Liver (tissue), 9 donors: ENCODE data around the gene USP28. TPM values are rescaled to one million over a fixed set of nuclear protein-coding genes. Genes with fewer than 3 reads are reported as not detected.

Experiments
- DNase-seq: peaks from one replicate; pipeline ENCODE4 v3.0.0-alpha.2; 2017; ENCODE audit warnings: low spot score
- H3K27ac ChIP-seq, 2 donors: one replicate each; pipeline ENCODE4 v1.7.0; 2013; ENCODE audit warnings: inconsistent platforms in 2 of 2, low read length in 2 of 2, control low read depth in 1 of 2, low read depth in 1 of 2, mild to moderate bottlenecking in 1 of 2
- H3K27me3 ChIP-seq, 4 donors: one replicate each; pipeline versions ENCODE4 v1.6.1 to v1.7.0; 2013; ENCODE audit warnings: low read length in 3 of 4, inconsistent platforms in 1 of 4, mild to moderate bottlenecking in 1 of 4, moderate library complexity in 1 of 4; ENCODE audit not compliant: control insufficient read depth in 4 of 4, insufficient read depth in 4 of 4
- H3K36me3 ChIP-seq, 4 donors: one replicate each; pipeline versions ENCODE4 v1.6.1 to v1.7.0; 2013; ENCODE audit warnings: low read length in 3 of 4, mild to moderate bottlenecking in 3 of 4, low read depth in 1 of 4, moderate library complexity in 1 of 4; ENCODE audit not compliant: control insufficient read depth in 4 of 4, insufficient read depth in 3 of 4
- H3K4me1 ChIP-seq, 4 donors: one replicate each; pipeline versions ENCODE4 v1.6.1 to v1.7.0; 2013; ENCODE audit warnings: low read length in 3 of 4, mild to moderate bottlenecking in 3 of 4, moderate library complexity in 1 of 4; ENCODE audit not compliant: control insufficient read depth in 4 of 4, insufficient read depth in 4 of 4
- H3K4me3 ChIP-seq, 3 donors: one replicate each; pipeline versions ENCODE4 v1.6.1 to v1.7.0; 2013; ENCODE audit warnings: low read length in 3 of 3, control low read depth in 1 of 3, low read depth in 1 of 3, mild to moderate bottlenecking in 1 of 3
- H3K9ac ChIP-seq, 2 donors: one replicate each; pipeline ENCODE4 v1.7.0; 2013; ENCODE audit warnings: low read length in 2 of 2, mild to moderate bottlenecking in 2 of 2, moderate library complexity in 2 of 2, control low read depth in 1 of 2, low read depth in 1 of 2
- H3K9me3 ChIP-seq, 4 donors: one replicate each; pipeline versions ENCODE4 v1.6.1 to v1.7.0; 2013; ENCODE audit warnings: low read length in 3 of 4; ENCODE audit not compliant: control insufficient read depth in 4 of 4
- EGR1 ChIP-seq, 2 donors: IDR thresholded peaks; 2 replicates each; pipeline ENCODE4 v1.6.1; 2016 to 2018; ENCODE audit warnings: antibody characterized with exemption in 2 of 2, low read depth in 2 of 2
- FOXA1 ChIP-seq: IDR thresholded peaks from 2 replicates; pipeline ENCODE4 v1.6.1; 2016; ENCODE audit warnings: antibody characterized with exemption
- FOXA2 ChIP-seq: IDR thresholded peaks from 2 replicates; pipeline ENCODE4 v1.6.1; 2016; ENCODE audit warnings: antibody characterized with exemption
- GABPA ChIP-seq, 2 donors: IDR thresholded peaks in 1 of 2; conservative IDR thresholded peaks in 1 of 2; 2 replicates each; pipeline ENCODE4 v1.6.1; 2016; ENCODE audit warnings: antibody characterized with exemption in 2 of 2, mild to moderate bottlenecking in 1 of 2, moderate library complexity in 1 of 2
- HNF4A ChIP-seq, 2 donors: conservative IDR thresholded peaks; 2 replicates each; pipeline ENCODE4 v1.6.1; 2016; ENCODE audit warnings: antibody characterized with exemption in 2 of 2, mild to moderate bottlenecking in 2 of 2
- HNF4G ChIP-seq: IDR thresholded peaks from 2 replicates; pipeline ENCODE4 v1.6.1; 2016; ENCODE audit warnings: antibody characterized with exemption
- JUND ChIP-seq, 2 donors: IDR thresholded peaks; 2 replicates each; pipeline ENCODE4 v1.6.1; 2016; ENCODE audit warnings: antibody characterized with exemption in 2 of 2
- NR2F2 ChIP-seq: IDR thresholded peaks from 2 replicates; pipeline ENCODE4 v1.6.1; 2016; ENCODE audit warnings: antibody characterized with exemption
- RAD21 ChIP-seq, 2 donors: IDR thresholded peaks; 2 replicates each; pipeline ENCODE4 v1.6.1; 2016; ENCODE audit warnings: antibody characterized with exemption in 2 of 2, mild to moderate bottlenecking in 2 of 2
- RXRA ChIP-seq, 2 donors: IDR thresholded peaks; 2 replicates each; pipeline ENCODE4 v1.6.1; 2017 to 2018; ENCODE audit warnings: antibody characterized with exemption in 2 of 2, mild to moderate bottlenecking in 1 of 2
- SP1 ChIP-seq: IDR thresholded peaks from 2 replicates; pipeline ENCODE4 v1.6.1; 2018; ENCODE audit warnings: antibody characterized with exemption, mild to moderate bottlenecking
- TAF1 ChIP-seq: conservative IDR thresholded peaks from 2 replicates; pipeline ENCODE4 v1.6.1; 2016; ENCODE audit warnings: antibody characterized with exemption, mild to moderate bottlenecking
- YY1 ChIP-seq: IDR thresholded peaks from 2 replicates; pipeline ENCODE4 v1.6.1; 2016; ENCODE audit warnings: antibody characterized with exemption, mild to moderate bottlenecking
- WGBS: extraction: QIAGEN DNeasy Blood & Tissue Kit; methylation state at CpG from one replicate; pipeline ENCODE4 v1.1.7; 2013; 5-methylcytosine and 5-hydroxymethylcytosine counted together
- polyA plus RNA-seq, 2 donors: library from polyadenylated mRNA; stranded (reverse) in 1 of 2; unstranded in 1 of 2; fragments of 200-250 nt in 1 of 2; fragments of >200 nt in 1 of 2; fragmentation: Nextera tagmentation in 1 of 2; extraction: Ambion mirVana in 1 of 2; gene quantifications; one replicate each; pipeline versions ENCODE4 v1.2.1 to v1.2.3, GENCODE V29; 2013 to 2015
- total RNA-seq, 2 donors: library from RNA; depleted of rRNA; stranded (reverse); fragments of >200 nt; gene quantifications; one replicate each; pipeline ENCODE4 v1.2.3, GENCODE V29; 2014
- TF ChIP-seq, protein P1 (sequence below): IDR thresholded peaks from 2 replicates; pipeline ENCODE4 v1.6.1; 2016; ENCODE audit warnings: antibody characterized with exemption
- TF ChIP-seq, protein P2 (sequence below): IDR thresholded peaks from 2 replicates; pipeline ENCODE4 v1.6.1; 2016; ENCODE audit warnings: antibody characterized with exemption
- TF ChIP-seq, protein P3 (sequence below): IDR thresholded peaks from 2 replicates; pipeline ENCODE4 v1.6.1; 2016; ENCODE audit warnings: antibody characterized with exemption
- TF ChIP-seq, protein P4 (sequence below): fragments of 150-350 bp; IDR thresholded peaks from 2 replicates; pipeline ENCODE4 v1.5.1; 2017; ENCODE audit warnings: improper control_type of control experiment, low read depth, low read length; ENCODE audit not compliant: missing input control
- TF ChIP-seq, protein P5 (sequence below): IDR thresholded peaks from 2 replicates; pipeline ENCODE4 v1.6.1; 2016; ENCODE audit warnings: antibody characterized with exemption, mild to moderate bottlenecking
- donor health status: healthy.
- donor health status: healthy.
- donor health status: healthy.
- donor health status: healthy.
- donor health status: healthy.

USP28 gene
- total and polyA plus RNA-seq, 4 donors: 5.1 to 20.3 (median 8.8) TPM

DNA sequence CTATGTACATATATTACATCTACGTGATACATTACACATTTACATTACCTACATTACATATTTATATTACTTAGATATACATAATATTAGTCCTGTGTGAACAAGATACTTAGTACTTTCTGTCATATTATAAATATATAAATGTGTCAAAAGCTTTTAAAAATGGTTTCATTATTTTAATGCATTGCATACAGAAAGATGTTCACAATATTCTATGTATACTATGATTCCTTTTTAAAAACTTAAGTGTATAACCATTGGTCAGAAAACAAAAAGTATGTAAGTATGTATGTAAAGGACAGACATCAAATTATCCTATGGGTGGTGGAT, 101.2 kb downstream of the USP28 start:
- no peaks in the 10 kb centered on the region for H3K9me3 ChIP-seq
- peak overlapping the region; percentile 70 to 100 (median 81) for H3K4me3 ChIP-seq
- H3K36me3 ChIP-seq: peaks cover 0 to 3% (median 0%) of the 10 kb centered on the region in 4 donors
- no peak for DNase-seq
- TF ChIP-seq, protein P1, sequence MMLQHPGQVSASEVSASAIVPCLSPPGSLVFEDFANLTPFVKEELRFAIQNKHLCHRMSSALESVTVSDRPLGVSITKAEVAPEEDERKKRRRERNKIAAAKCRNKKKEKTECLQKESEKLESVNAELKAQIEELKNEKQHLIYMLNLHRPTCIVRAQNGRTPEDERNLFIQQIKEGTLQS: no peak
- TF ChIP-seq YY1 (no peak), FOXA2 (no peak), RXRA (IDR thresholded peaks at IDR 0.05) (no peak), RAD21 (IDR thresholded peaks at IDR 0.05) (no peak), JUND (IDR thresholded peaks at IDR 0.05) (no peak), SP1 (no peak), GABPA (IDR thresholded peaks at IDR 0.05 in 1 of 2, conservative IDR thresholded peaks at IDR 0.05 in 1 of 2) (no peak), TAF1 (no peak), FOXA1 (no peak), EGR1 (IDR thresholded peaks at IDR 0.05; ENCODE audit: low read depth in 2 of 2) (no peak)
- TF ChIP-seq, protein P2, sequence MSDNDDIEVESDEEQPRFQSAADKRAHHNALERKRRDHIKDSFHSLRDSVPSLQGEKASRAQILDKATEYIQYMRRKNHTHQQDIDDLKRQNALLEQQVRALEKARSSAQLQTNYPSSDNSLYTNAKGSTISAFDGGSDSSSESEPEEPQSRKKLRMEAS: no peak
- H3K9ac ChIP-seq: peak overlapping the region; percentile 54 to 86
- peak overlapping the region in 1 of 2 donors; percentile 82 for H3K27ac ChIP-seq
- WGBS: 0% methylated on average over 1 of the region's 1 CpG
- H3K4me1 ChIP-seq: peaks cover 0 to 13% (median 10%) of the 10 kb centered on the region in 4 donors
- no peaks in the 10 kb centered on the region for H3K27me3 ChIP-seq

DNA sequence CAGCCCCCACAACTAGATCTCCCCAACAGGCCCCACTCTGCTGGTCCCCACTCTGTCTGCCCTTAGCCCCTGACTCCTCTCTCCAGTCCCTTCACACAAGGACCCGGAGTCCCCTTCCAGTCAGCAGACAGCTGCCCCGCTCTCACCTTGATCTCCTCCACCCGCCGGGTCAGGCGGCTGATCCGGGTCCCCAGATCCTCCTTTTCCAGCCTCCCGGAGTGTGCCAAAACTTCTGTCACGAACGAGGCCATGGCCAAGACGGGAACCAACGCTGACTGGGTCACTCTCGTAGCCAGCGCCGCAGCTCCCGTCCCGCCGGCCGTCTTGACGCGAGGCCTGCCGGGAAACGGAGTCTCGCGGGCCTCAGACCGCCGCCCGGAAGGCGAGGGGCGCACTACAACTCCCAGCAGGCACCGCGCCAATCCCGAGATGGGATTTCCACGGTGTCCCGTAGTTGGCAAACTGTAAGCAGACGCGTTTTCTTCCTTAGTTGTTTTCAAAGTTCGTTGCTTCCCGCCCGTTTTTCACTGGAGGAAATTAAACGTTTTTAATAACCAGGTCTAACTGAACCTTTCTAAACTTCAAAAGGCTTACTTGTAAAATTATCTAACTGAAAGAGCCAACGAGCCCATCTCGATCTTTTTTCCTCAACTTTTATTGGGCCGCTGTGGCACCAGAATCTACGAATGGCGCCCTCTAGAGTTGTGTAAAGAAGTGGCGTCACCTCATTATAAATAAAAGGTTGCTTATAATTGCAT, 101.8 kb downstream of the USP28 start, which contains the start of gene ZW10:
Gene ZW10, minus strand, starts transcription at position 277 of the 758 bp plus-strand sequence. Its CDS starts 26 bp downstream, at position 251.
- Histone ChIP-seq H3K4me3 (peak within 1 kb of the TSS; percentile 70 to 100 (median 81)), H3K36me3 (peaks cover 0 to 3% (median under 1%) of the 10 kb centered on the region in 4 donors), H3K9me3 (no peaks in the 10 kb centered on the region), H3K27ac (peak within 1 kb of the TSS; percentile 64 to 82), H3K27me3 (no peaks in the 10 kb centered on the region), H3K9ac (peak within 1 kb of the TSS; percentile 85 to 94), H3K4me1 (peaks cover 0 to 15% (median 10%) of the 10 kb centered on the region in 4 donors)
- DNase-seq: peak; percentile 96
- WGBS: under 1% methylated on average over 46 of the region's 46 CpGs
- TF ChIP-seq JUND (IDR thresholded peaks at IDR 0.05) (peak; percentile 48 to 70), EGR1 (IDR thresholded peaks at IDR 0.05; ENCODE audit: low read depth in 2 of 2) (peak in 1 of 2 donors; percentile 12), TAF1 (no peak), HNF4A (conservative IDR thresholded peaks at IDR 0.05) (peak in 1 of 2 donors; percentile 14), FOXA2 (no peak), FOXA1 (no peak), RAD21 (IDR thresholded peaks at IDR 0.05) (peak; percentile 34 to 43), GABPA (IDR thresholded peaks at IDR 0.05 in 1 of 2, conservative IDR thresholded peaks at IDR 0.05 in 1 of 2) (peak; percentile 21 to 82), SP1 (peak; percentile 38), RXRA (IDR thresholded peaks at IDR 0.05) (peak; percentile 25 to 41), NR2F2 (no peak), HNF4G (no peak), YY1 (peak; percentile 91)
- TF ChIP-seq, protein P3, sequence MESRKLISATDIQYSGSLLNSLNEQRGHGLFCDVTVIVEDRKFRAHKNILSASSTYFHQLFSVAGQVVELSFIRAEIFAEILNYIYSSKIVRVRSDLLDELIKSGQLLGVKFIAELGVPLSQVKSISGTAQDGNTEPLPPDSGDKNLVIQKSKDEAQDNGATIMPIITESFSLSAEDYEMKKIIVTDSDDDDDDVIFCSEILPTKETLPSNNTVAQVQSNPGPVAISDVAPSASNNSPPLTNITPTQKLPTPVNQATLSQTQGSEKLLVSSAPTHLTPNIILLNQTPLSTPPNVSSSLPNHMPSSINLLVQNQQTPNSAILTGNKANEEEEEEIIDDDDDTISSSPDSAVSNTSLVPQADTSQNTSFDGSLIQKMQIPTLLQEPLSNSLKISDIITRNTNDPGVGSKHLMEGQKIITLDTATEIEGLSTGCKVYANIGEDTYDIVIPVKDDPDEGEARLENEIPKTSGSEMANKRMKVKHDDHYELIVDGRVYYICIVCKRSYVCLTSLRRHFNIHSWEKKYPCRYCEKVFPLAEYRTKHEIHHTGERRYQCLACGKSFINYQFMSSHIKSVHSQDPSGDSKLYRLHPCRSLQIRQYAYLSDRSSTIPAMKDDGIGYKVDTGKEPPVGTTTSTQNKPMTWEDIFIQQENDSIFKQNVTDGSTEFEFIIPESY: peak; percentile 98
- TF ChIP-seq, protein P1: no peak
- TF ChIP-seq, protein P2: peak; percentile 47
- TF ChIP-seq, protein P4, sequence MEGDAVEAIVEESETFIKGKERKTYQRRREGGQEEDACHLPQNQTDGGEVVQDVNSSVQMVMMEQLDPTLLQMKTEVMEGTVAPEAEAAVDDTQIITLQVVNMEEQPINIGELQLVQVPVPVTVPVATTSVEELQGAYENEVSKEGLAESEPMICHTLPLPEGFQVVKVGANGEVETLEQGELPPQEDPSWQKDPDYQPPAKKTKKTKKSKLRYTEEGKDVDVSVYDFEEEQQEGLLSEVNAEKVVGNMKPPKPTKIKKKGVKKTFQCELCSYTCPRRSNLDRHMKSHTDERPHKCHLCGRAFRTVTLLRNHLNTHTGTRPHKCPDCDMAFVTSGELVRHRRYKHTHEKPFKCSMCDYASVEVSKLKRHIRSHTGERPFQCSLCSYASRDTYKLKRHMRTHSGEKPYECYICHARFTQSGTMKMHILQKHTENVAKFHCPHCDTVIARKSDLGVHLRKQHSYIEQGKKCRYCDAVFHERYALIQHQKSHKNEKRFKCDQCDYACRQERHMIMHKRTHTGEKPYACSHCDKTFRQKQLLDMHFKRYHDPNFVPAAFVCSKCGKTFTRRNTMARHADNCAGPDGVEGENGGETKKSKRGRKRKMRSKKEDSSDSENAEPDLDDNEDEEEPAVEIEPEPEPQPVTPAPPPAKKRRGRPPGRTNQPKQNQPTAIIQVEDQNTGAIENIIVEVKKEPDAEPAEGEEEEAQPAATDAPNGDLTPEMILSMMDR: peak; percentile 63
- TF ChIP-seq, protein P5, sequence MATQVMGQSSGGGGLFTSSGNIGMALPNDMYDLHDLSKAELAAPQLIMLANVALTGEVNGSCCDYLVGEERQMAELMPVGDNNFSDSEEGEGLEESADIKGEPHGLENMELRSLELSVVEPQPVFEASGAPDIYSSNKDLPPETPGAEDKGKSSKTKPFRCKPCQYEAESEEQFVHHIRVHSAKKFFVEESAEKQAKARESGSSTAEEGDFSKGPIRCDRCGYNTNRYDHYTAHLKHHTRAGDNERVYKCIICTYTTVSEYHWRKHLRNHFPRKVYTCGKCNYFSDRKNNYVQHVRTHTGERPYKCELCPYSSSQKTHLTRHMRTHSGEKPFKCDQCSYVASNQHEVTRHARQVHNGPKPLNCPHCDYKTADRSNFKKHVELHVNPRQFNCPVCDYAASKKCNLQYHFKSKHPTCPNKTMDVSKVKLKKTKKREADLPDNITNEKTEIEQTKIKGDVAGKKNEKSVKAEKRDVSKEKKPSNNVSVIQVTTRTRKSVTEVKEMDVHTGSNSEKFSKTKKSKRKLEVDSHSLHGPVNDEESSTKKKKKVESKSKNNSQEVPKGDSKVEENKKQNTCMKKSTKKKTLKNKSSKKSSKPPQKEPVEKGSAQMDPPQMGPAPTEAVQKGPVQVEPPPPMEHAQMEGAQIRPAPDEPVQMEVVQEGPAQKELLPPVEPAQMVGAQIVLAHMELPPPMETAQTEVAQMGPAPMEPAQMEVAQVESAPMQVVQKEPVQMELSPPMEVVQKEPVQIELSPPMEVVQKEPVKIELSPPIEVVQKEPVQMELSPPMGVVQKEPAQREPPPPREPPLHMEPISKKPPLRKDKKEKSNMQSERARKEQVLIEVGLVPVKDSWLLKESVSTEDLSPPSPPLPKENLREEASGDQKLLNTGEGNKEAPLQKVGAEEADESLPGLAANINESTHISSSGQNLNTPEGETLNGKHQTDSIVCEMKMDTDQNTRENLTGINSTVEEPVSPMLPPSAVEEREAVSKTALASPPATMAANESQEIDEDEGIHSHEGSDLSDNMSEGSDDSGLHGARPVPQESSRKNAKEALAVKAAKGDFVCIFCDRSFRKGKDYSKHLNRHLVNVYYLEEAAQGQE: peak; percentile 52
